HCT116 (cell line): ENCODE results near the gene VPS4B. TPM values are rescaled to one million over a fixed set of nuclear protein-coding genes. Genes with fewer than 3 reads are reported as not detected.

Experiments
- ATAC-seq: fragments of 200-7000 bp; cut with Tn5 transposase; 2 replicates; pipeline ENCODE4 v1.9.1; 2020; ENCODE audit warnings: mild to moderate bottlenecking, moderate library complexity
- BruUV-seq: library from RNA; stranded (reverse); fragments of 400-500 nt; replicated peaks from 2 replicates; lab custom pipeline; 2021; lab: Mats Ljungman, UMichigan
- CTCF ChIA-PET: fragments of 300-600 bp; sonication (Branson Sonifier 250); formaldehyde crosslinking; loops from one replicate; lab custom pipeline; 2021; ENCODE audit warnings: antibody characterized with exemption; lab: Charles Lee
- POLR2A ChIA-PET: fragments of 300-600, 350-600 bp; sonication (Branson Sonifier 250); formaldehyde crosslinking; loops from one replicate; lab custom pipeline; 2021; ENCODE audit warnings: antibody characterized with exemption; lab: Charles Lee
- RAD21 ChIA-PET, 2 experiments: fragments of 300-600 bp; sonication (Branson Sonifier 250); formaldehyde crosslinking; loops; one replicate each; lab custom pipeline; 2023; ENCODE audit warnings: low total read pairs in 2 of 2; ENCODE audit not compliant: uncharacterized antibody in 2 of 2, unreplicated experiment in 2 of 2, low non-redundant PET in 1 of 2; lab: Charles Lee
- DNase-seq: peaks from one replicate; pipeline ENCODE4 v3.0.0-alpha.2; 2010; ENCODE audit warnings: low read depth, low spot score
- H2AFZ ChIP-seq: fragments of 200-600 bp; shearing (Covaris generic), sonication (generic); 2 replicates; pipeline ENCODE4 v1.6.1; 2017; ENCODE audit warnings: low read depth, mixed run types, mixed read lengths, antibody characterized with exemption, low read length; ENCODE audit not compliant: poor library complexity, severe bottlenecking
- H3K27ac ChIP-seq: 2 replicates; pipeline ENCODE4 v1.5.1; 2012; ENCODE audit warnings: low read depth, low read length
- H3K27me3 ChIP-seq: fragments of 200-600 bp; sonication (generic); 2 replicates; pipeline ENCODE4 v1.6.1; 2016; ENCODE audit warnings: mixed run types, low read length, mixed read lengths; ENCODE audit not compliant: insufficient read depth
- H3K36me3 ChIP-seq, 2 experiments: fragments of 200-500 bp in 1 of 2; fragments of 200-600 bp in 1 of 2; sonication (Bioruptor generic) in 1 of 2; sonication (generic) in 1 of 2; 2 replicates each; pipeline versions ENCODE4 v1.5.1 to v1.6.1; 2014 to 2016; ENCODE audit warnings: low read length in 2 of 2, inconsistent platforms in 1 of 2, mixed read lengths in 1 of 2, mixed run types in 1 of 2; ENCODE audit not compliant: insufficient read depth in 2 of 2, control insufficient read depth in 1 of 2
- H3K4me1 ChIP-seq, 2 experiments: fragments of 200-600 bp in 1 of 2; sonication (generic) in 1 of 2; 2 replicates each; pipeline versions ENCODE4 v1.5.1 to v1.6.1; 2012 to 2017; ENCODE audit warnings: low read length in 2 of 2, inconsistent platforms in 1 of 2, mild to moderate bottlenecking in 1 of 2, mixed read lengths in 1 of 2, mixed run types in 1 of 2, moderate library complexity in 1 of 2; ENCODE audit not compliant: insufficient read depth in 2 of 2, control insufficient read depth in 1 of 2
- H3K4me2 ChIP-seq: fragments of 200-600 bp; sonication (generic); 2 replicates; pipeline ENCODE4 v1.6.1; 2017; ENCODE audit warnings: mixed run types, low read length, mixed read lengths
- H3K4me3 ChIP-seq, 2 experiments: fragments of 200-600 bp in 1 of 2; sonication (generic) in 1 of 2; replicated peaks in 1 of 2; 2 replicates each; pipeline ENCODE4 v1.5.1; 2011 to 2016; ENCODE audit warnings: low read length in 2 of 2, control low read depth in 1 of 2, low read depth in 1 of 2, mild to moderate bottlenecking in 1 of 2, mixed read lengths in 1 of 2, mixed run types in 1 of 2
- H3K79me2 ChIP-seq: fragments of 200-600 bp; sonication (generic); 2 replicates; pipeline ENCODE4 v1.6.1; 2017; ENCODE audit warnings: mild to moderate bottlenecking, mixed run types, low read length, moderate library complexity, mixed read lengths; ENCODE audit not compliant: insufficient read depth
- H3K9ac ChIP-seq: fragments of 200-600 bp; sonication (generic); 2 replicates; pipeline ENCODE4 v1.6.1; 2016; ENCODE audit warnings: low read length, mixed read lengths
- H3K9me2 ChIP-seq: fragments of 200-600 bp; sonication (generic), shearing (Covaris generic); 2 replicates; pipeline ENCODE4 v1.6.1; 2017; ENCODE audit warnings: mixed run types, mild to moderate bottlenecking, moderate library complexity; ENCODE audit not compliant: insufficient read depth
- H3K9me3 ChIP-seq, 2 experiments: fragments of 200-500 bp in 1 of 2; fragments of 200-600 bp in 1 of 2; sonication (Bioruptor generic) in 1 of 2; sonication (generic) in 1 of 2; 2 replicates each; pipeline ENCODE4 v1.6.1; 2014 to 2017; ENCODE audit warnings: low read length in 2 of 2, mixed read lengths in 2 of 2, inconsistent platforms in 1 of 2, low read depth in 1 of 2, mild to moderate bottlenecking in 1 of 2, mixed run types in 1 of 2, moderate library complexity in 1 of 2; ENCODE audit not compliant: control insufficient read depth in 1 of 2, insufficient read depth in 1 of 2
- H4K20me1 ChIP-seq: fragments of 200-600 bp; sonication (generic), shearing (Covaris generic); 2 replicates; pipeline ENCODE4 v1.6.1; 2017; ENCODE audit warnings: mixed run types, mild to moderate bottlenecking, moderate library complexity; ENCODE audit not compliant: insufficient read depth
- CBX3 ChIP-seq: IDR thresholded peaks from 2 replicates; pipeline ENCODE4 v1.6.1; 2012; ENCODE audit warnings: low read depth
- CEBPB ChIP-seq: IDR thresholded peaks from 2 replicates; pipeline ENCODE4 v1.6.1; 2012; ENCODE audit warnings: low read depth
- ELF1 ChIP-seq: IDR thresholded peaks from 2 replicates; pipeline ENCODE4 v1.6.1; 2012; ENCODE audit warnings: low read depth, borderline replicate concordance
- FOSL1 ChIP-seq: IDR thresholded peaks from 2 replicates; pipeline ENCODE4 v1.6.1; 2012; ENCODE audit warnings: low read depth
- JUND ChIP-seq: IDR thresholded peaks from 2 replicates; pipeline ENCODE4 v1.6.1; 2012
- POLR2A ChIP-seq: IDR thresholded peaks from 2 replicates; pipeline ENCODE4 v1.7.0; 2011; ENCODE audit warnings: borderline replicate concordance; ENCODE audit not compliant: insufficient read depth, insufficient read length; ENCODE audit errors: extremely low read depth
- SP1 ChIP-seq: IDR thresholded peaks from 2 replicates; pipeline ENCODE4 v1.6.1; 2012; ENCODE audit warnings: low read depth
- SRF ChIP-seq: IDR thresholded peaks from 2 replicates; pipeline ENCODE4 v1.6.1; 2012; ENCODE audit warnings: low read depth
- YY1 ChIP-seq: IDR thresholded peaks from 2 replicates; pipeline ENCODE4 v1.6.1; 2011; ENCODE audit warnings: low read length, low read depth, moderate library complexity, mild to moderate bottlenecking; ENCODE audit not compliant: insufficient replicate concordance; ENCODE audit errors: extremely low read depth
- ZFX ChIP-seq: fragments of 450-650 bp; IDR thresholded peaks from 2 replicates; pipeline ENCODE4 v1.6.1; 2017
- ZNF274 ChIP-seq: fragments of 200-500 bp; sonication (Bioruptor generic); IDR thresholded peaks from 2 replicates; pipeline ENCODE4 v1.6.1; 2014; ENCODE audit warnings: mild to moderate bottlenecking, low read depth, low read length, inconsistent platforms
- intact Hi-C: fragments of 100-400 bp; cut with micrococcal nuclease; formaldehyde crosslinking; loops from 2 replicates; pipeline ENCODE4 v1.10.0; 2022
- total RNA-seq: library from RNA; stranded (reverse); gene quantifications from one replicate; pipeline ENCODE4 v1.2.1, GENCODE V29; 2021; ENCODE audit not compliant: unreplicated experiment
- TF ChIP-seq, protein P1 (sequence below): IDR thresholded peaks from 2 replicates; pipeline ENCODE4 v1.6.1; 2012
- TF ChIP-seq, protein P2 (sequence below), 3 experiments: fragments of 200-600 bp in 1 of 3; sonication (generic) in 1 of 3; IDR thresholded peaks in 2 of 3; conservative IDR thresholded peaks in 1 of 3; 2 replicates each; pipeline ENCODE4 v1.5.1; 2012 to 2017; ENCODE audit warnings: low read depth in 2 of 3, low read length in 2 of 3, antibody characterized with exemption in 1 of 3, borderline replicate concordance in 1 of 3, control low read depth in 1 of 3, mild to moderate bottlenecking in 1 of 3, mixed read lengths in 1 of 3, mixed run types in 1 of 3, moderate library complexity in 1 of 3; ENCODE audit not compliant: insufficient read depth in 1 of 3
- TF ChIP-seq, protein P3 (sequence below): IDR thresholded peaks from 2 replicates; pipeline ENCODE4 v1.6.1; 2012; ENCODE audit warnings: low read depth

Gene VPS4B
- total RNA-seq, 1 experiment from 2014 or later, result 68.3 TPM

DNA sequence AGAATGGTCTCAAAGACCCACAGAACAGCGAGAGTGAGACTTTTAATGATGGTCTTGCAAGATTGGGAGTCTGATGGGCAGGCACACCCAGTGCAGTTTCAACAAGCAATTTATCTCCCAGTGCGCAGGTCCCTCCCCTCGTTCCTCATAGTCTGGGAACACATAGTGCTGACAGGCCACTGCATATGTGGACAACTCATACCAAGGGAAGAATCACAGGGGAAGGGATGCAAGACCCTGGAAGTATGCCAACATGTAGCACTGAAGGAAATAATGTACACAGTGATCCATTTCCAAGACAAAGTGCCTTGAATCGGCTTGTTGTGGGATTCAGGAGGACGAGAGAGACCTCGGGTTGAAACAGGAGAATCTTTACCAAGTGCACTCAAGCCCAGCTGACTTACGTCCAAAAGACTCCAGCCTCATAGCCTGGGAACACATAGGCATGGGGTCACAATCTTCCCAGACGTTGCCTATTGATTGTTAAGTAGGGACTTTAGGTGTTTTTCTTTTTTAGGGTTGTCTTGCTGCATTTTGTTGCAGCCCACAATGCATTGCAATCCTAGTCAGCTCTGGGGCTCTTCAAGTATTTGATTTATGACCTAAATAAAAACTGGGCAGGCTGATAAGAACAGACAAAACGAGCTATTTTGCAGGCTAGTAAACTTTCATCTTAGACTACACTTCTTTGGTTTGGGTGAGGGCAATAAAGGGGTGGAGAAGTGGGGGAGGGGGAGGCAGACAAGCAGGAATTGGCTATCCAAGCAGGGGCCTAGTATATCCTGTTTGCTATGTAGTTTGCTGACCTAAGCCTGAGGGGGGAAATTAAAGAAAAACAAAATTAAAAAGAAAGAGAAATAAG, 29.8 kb upstream of the VPS4B start:
- intact Hi-C loops, result no loop called here
- no peaks in the 10 kb centered on the region for H3K79me2 ChIP-seq
- H3K9ac ChIP-seq, result no peak overlapping the region
- ATAC-seq (no peak), DNase-seq (no peak)
- ChIA-PET POLR2A (no interaction called here), CTCF (no interaction called here), RAD21 (no interaction called here)
- H3K27me3 ChIP-seq, result no peaks in the 10 kb centered on the region
- no peak for TF ChIP-seq SRF
- no peak for TF ChIP-seq POLR2A
- no peak for TF ChIP-seq CEBPB
- TF ChIP-seq JUND, result no peak
- BruUV-seq, result no TSS peak
- H3K4me3 ChIP-seq, result no peak overlapping the region
- peak overlapping the region; percentile 35 for H2AFZ ChIP-seq
- H3K9me2 ChIP-seq, result no peaks in the 10 kb centered on the region
- no peaks in the 10 kb centered on the region for H3K9me3 ChIP-seq
- no peak overlapping the region for H3K4me2 ChIP-seq
- H3K27ac ChIP-seq, result no peak overlapping the region
- no peaks in the 10 kb centered on the region for H3K36me3 ChIP-seq
- peaks cover 0 to 12% of the 10 kb centered on the region in 2 experiments; a peak in 2 of 4 replicates for H3K4me1 ChIP-seq
- H4K20me1 ChIP-seq, result no peaks in the 10 kb centered on the region

DNA sequence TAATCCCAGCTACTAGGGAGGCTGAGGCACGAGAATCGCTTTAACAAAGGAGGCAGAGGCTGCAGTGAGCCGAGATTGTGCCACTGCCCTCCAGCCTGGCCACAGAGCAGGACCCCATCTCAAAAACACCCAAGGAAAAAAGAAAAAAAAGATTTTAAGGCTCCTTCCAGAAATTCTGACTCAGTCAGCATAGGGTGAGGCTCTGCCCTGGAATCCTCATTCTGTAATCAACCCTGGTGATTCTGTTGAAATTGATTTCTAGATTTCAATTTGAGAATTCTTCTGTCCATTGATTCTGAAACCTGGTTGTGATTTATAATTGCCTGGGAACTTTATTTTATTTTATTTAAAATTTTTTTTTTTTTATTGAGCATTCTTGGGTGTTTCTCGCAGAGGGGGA, 27.1 kb upstream of the VPS4B start:
- Histone ChIP-seq H4K20me1 (no peaks in the 10 kb centered on the region), H3K9me3 (no peaks in the 10 kb centered on the region), H3K4me3 (no peak overlapping the region), H3K27ac (no peak overlapping the region), H3K4me1 (peaks cover 0 to 5% of the 10 kb centered on the region in 2 experiments; a peak in 2 of 4 replicates), H2AFZ (no peak overlapping the region), H3K27me3 (no peaks in the 10 kb centered on the region), H3K79me2 (no peaks in the 10 kb centered on the region), H3K9ac (no peak overlapping the region), H3K4me2 (no peak overlapping the region), H3K36me3 (no peaks in the 10 kb centered on the region), H3K9me2 (no peaks in the 10 kb centered on the region)
- BruUV-seq, result no TSS peak
- ChIA-PET CTCF (no interaction called here), POLR2A (no interaction called here), RAD21 (no interaction called here)
- intact Hi-C loops, result no loop called here
- ATAC-seq, result no peak
- no peak for DNase-seq
- TF ChIP-seq FOSL1 (no peak), ZFX (no peak), ELF1 (no peak), YY1 (no peak), ZNF274 (no peak), SP1 (no peak), CBX3 (no peak), POLR2A (no peak), JUND (no peak)
- TF ChIP-seq, protein P1, sequence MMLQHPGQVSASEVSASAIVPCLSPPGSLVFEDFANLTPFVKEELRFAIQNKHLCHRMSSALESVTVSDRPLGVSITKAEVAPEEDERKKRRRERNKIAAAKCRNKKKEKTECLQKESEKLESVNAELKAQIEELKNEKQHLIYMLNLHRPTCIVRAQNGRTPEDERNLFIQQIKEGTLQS, result no peak
- TF ChIP-seq, protein P2, sequence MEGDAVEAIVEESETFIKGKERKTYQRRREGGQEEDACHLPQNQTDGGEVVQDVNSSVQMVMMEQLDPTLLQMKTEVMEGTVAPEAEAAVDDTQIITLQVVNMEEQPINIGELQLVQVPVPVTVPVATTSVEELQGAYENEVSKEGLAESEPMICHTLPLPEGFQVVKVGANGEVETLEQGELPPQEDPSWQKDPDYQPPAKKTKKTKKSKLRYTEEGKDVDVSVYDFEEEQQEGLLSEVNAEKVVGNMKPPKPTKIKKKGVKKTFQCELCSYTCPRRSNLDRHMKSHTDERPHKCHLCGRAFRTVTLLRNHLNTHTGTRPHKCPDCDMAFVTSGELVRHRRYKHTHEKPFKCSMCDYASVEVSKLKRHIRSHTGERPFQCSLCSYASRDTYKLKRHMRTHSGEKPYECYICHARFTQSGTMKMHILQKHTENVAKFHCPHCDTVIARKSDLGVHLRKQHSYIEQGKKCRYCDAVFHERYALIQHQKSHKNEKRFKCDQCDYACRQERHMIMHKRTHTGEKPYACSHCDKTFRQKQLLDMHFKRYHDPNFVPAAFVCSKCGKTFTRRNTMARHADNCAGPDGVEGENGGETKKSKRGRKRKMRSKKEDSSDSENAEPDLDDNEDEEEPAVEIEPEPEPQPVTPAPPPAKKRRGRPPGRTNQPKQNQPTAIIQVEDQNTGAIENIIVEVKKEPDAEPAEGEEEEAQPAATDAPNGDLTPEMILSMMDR (IDR thresholded peaks at IDR 0.05 in 2 of 3, conservative IDR thresholded peaks at IDR 0.05 in 1 of 3; ENCODE audit: borderline replicate concordance in 1 of 3, insufficient read depth in 1 of 3, low read depth in 2 of 3, low read length in 2 of 3), result no peak
- TF ChIP-seq, protein P3, sequence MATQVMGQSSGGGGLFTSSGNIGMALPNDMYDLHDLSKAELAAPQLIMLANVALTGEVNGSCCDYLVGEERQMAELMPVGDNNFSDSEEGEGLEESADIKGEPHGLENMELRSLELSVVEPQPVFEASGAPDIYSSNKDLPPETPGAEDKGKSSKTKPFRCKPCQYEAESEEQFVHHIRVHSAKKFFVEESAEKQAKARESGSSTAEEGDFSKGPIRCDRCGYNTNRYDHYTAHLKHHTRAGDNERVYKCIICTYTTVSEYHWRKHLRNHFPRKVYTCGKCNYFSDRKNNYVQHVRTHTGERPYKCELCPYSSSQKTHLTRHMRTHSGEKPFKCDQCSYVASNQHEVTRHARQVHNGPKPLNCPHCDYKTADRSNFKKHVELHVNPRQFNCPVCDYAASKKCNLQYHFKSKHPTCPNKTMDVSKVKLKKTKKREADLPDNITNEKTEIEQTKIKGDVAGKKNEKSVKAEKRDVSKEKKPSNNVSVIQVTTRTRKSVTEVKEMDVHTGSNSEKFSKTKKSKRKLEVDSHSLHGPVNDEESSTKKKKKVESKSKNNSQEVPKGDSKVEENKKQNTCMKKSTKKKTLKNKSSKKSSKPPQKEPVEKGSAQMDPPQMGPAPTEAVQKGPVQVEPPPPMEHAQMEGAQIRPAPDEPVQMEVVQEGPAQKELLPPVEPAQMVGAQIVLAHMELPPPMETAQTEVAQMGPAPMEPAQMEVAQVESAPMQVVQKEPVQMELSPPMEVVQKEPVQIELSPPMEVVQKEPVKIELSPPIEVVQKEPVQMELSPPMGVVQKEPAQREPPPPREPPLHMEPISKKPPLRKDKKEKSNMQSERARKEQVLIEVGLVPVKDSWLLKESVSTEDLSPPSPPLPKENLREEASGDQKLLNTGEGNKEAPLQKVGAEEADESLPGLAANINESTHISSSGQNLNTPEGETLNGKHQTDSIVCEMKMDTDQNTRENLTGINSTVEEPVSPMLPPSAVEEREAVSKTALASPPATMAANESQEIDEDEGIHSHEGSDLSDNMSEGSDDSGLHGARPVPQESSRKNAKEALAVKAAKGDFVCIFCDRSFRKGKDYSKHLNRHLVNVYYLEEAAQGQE, result no peak
